NK-92 (cell line): ENCODE data around the gene TP53TG5.
"Not testable (repeated sequence)": the region's sequence is repeated elsewhere in the genome, so short reads cannot be mapped to it uniquely, and the experiment has no call there.

Source experiments
- DNase-seq: peaks from one replicate; lab custom pipeline; 2025; ENCODE audit not compliant: unreplicated experiment; lab: John Stamatoyannopoulos, UW

TP53TG5 gene

DNA sequence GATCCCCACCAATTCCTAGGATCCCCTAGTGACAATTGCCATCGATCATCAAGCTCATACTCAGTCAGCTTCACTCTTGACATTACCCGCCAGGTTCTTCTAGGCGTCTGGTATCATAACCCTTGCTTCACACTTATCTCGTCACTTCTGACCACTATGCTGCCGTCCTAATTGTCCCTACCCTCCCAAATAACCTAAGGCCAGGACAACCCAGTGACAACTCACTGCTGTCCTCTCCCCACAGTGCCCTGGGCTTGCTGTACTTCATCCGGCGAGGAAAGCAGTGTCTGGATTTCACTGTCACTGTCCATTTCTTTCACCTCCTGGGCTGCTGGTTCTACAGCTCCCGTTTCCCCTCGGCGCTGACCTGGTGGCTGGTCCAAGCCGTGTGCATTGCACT is 11.5 kb downstream of the TP53TG5 start:
- no peak for DNase-seq

DNA sequence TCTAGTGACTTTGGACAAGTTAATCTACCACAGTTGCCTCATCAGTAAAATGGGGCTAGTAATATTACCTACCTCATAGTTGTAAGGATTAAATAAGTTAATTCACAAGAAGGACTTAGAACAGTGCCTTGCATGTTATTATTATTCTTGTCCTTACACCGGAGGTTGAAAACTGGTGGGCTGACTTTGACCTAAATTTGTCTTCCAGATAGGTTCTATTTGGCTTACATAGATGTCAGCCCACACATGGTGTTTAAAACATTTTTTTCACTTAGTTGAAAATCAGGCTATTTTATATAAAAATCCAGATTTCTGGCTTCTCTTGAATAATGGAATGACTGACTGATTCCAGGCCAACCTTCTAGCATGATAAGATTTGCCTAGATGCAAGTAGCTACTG is 11.9 kb downstream of the TP53TG5 start:
- DNase-seq: no peak

DNA sequence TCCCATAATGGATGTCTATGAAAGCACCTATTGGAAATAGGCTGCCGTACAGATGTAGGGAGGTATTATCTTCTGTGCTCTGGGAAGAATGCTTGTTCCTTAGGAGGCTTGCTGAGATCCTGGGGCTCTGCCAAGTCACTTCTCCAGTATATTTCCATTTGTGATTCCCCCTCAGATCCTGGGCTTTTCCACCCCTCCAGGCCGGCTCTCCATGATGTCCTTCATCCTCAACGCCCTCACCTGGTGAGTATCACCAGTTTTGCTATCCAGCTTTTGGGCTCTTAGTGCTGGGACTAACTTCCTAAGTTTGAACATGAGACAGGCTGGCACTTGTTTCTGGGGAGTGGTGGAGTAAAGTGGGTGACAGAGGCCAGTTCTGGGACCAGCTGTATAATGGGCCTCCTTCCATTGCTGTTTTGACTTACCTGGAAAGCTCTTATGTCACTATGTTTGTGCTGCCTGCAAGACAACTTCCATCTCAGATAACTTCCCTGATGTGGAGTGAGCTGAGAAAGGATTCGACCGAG is 12.6 kb downstream of the TP53TG5 start:
- DNase-seq: no peak

DNA sequence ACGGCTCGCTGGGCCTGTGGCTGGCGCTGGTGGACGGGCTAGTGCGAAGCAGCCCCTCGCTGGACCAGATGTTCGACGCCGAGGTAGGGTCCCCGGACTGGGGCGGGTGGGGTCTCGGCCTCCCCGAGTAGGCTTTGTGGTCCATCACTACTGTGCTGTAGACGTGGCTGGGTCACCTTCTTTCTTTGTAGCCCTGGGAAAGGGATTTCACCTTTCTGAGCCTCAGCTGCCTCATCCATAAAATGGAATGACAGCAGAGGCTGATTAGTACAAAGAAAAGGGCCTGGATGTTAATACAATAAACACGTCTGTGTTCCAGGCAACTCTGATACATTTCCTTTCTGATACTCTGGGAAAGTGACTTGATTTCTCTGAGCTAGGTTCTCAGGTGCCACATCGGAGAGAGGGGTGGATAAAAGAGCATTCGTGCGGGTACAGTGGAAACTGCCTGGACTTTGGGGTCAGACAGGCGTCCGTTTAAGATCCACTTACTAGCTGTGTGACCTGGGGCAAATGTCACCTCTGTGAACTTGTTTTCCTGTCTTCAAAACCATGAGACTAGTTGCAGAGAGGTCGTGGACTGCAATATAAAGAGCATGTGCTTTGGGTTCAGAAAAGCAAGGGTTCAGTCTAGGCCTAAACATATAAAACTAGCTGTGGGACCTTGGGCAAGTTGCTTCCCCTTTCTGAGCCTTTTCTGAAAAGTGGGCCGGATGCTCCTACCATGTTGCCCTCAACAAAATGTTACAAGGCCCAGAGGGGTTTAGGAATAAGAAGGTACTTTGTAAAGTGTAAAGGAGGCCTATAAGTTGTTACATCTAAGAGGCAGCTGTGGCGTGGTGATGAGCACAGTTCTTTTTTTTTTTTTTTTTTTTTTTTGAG is 14.3 kb downstream of the TP53TG5 start:
- DNase-seq: no peak

DNA sequence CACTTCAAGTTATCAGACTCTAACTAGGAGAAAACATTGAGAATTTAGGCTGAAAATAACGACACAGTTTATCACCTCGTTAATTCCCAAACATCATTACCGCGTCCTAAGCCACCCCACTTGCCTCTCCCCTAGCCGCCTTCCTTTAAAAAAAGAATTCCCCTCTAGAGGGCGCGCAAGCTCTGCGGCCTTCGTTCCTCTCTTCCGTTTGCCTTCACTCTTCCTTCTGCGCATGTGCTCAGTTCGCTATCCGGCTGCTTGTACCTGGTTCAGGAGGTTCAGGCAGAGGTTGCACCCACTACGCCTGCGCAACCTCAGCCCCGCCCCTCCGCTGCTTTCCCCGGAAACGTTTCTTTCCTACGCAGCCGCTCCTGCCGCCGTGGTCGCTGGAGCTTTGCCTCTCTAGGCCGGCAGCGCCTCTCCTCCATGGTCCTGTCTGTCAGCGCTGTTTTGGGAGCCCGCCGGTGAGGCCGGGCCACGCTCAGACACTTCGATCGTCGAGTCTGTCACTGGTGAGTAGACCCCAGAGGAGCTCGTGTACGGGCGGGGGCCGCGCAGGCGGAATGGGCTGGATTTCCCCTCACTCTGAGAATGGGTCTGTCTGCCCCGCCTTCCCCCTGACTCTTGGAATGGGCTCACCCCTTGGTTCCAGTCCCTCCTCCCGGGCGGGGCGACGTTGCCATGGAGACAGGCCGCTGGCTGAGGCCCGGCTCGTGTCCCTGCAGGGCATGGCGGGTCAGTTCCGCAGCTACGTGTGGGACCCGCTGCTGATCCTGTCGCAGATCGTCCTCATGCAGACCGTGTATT is 15.1 kb downstream of the TP53TG5 start, which contains the start of gene SYS1:
SYS1 (plus strand) TSS at position 353 of the 807 bp plus-strand sequence; CDS start at position 729, 376 bp downstream.
- peak; percentile 94 for DNase-seq

DNA sequence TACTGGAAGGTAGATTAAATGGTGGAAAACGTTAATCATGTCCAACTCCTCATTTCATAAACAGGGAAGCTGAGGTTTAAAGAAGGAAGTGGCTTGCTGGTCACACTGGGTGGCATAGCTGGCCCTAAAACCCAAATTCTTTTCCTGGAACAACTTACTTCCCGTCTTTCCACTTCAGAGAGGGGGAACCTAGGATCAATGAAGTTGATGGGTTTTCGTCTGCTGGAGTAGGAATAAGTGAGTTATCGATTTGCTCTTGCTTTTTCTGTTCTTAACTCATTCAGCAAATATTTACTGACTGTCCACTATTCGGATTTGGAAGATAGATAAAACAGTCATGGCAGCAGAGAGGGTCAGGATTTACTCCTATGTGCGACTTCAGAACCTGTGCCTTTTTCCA is 16.3 kb downstream of the TP53TG5 start:
- DNase-seq: no peak

DNA sequence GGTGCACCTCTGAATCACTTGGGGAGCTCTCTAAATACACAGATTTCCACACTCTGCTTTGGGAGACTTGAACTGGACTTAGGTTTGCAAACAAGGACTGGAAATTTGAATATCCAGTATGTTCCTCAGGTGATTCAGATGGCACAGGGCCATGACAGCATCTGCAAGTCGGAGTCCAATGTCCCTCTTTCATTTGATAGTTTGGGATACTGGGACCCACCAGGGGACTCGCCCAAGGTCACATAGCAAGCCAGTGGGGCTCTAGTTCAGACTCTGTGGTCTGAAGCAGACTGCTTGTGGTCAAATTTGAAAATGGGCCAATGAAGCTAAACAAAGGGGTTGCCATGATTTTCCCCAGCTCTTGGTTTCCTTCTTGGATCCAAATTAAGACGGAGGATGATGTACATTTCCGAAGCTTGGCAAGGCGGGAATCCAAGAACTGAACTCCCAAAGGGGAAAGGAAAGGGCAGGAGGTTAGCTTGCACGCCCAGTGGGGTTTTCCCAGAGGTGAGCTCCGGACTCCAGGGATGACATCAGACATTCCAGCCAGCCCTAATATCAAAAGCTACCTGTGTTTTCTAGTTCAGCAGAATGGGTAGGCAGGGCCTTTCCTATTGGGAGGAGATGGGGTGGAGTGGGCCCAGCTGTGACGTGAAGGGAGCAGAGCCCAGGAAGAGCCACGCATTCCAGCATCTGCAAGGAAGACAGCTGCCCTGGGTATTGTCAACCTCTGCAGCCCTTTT is 18.5 kb downstream of the TP53TG5 start:
- DNase-seq: no peak

DNA sequence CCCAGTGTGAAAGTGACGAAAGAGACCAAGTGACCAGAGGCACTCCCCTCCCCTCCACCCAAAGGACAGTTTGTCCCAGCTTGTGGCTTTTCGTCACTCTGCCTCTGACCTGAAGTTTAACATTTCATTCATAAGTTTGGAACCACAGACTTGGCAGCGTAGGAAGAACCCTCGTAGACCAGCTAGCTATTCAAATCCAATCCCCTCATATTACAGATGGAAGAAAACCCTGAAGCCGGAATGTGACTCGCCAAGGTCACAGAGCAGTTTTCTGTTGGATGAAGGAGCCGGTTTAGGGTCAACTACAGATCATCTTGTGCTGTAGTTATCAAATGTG is 19.1 kb downstream of the TP53TG5 start:
- DNase-seq: no peak

DNA sequence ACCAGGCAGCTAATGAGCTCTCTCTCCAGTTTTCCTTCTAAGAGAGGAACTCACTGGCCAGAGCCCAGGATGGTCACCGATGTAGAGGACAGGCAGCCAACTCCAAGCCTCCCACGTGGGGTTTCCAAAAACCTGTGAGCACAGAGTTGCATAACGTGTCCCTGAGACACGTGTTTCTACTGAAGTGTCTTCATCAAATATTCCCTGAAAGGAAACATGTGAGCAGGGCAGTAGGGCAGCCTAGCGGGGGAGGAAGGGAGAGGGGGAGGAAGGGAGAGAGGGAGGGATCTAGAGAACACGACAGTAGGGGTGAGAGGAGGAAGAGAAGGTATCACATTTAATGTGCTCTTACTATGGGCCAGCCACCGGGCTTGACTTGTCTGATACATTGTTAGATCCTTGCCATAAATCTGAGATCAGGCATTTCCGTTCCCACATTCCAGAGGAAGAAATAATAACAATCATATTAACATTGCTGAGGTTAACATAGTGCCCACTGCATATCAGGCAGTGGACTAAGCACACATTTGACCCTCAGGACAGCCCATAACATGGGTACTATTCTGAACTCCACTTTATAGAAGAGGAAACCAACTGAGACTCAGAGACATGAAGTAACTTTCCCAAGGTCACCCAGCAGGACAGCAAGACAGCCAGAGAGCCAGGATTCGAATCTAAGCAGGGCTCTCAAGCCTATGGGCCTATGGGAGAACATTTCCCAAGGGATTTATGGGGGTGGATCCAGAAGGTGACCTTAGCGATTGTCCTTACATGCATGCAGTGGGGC is 19.6 kb downstream of the TP53TG5 start:
- DNase-seq: no peak

DNA sequence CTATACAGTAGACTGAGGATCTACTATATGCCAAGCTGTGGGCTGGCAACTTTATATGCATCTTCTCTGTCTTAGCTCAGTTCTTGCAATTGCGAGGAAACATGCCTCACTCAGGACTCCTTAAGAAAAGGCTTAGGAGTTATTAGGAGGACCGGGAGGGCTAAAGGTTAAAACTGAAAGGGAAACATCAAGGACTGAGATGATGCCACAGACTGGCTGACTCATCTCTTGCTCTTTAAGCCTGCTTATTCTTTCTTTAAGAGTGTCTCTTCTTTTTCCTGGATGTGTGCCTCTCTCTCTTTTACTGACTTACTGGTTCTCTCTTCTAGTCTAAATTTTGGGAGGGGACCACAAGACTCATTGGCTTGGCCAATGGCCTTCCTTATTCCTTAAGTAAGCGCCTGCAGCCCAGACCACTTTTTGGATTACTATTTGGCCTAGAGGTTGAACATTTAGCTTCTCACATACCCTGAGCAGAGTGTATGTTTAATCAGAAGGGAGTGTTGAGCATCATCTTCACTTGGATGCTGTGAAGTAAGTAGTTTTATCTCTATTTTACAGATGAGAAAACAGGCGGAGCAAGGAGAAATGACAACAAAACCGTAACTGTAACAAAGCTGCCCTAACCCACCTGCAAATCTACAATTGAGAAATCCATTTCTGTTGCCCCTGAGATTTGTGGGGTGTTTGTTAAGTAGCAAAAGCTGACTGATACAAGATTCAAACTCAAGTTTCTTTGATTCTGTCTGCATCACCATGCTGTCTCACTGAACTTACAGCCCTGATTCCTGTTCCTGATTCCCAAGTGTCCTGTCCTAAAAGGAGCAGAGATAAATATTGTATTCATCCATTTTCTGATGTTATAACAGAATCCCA is 22.7 kb downstream of the TP53TG5 start:
- DNase-seq: no peak

DNA sequence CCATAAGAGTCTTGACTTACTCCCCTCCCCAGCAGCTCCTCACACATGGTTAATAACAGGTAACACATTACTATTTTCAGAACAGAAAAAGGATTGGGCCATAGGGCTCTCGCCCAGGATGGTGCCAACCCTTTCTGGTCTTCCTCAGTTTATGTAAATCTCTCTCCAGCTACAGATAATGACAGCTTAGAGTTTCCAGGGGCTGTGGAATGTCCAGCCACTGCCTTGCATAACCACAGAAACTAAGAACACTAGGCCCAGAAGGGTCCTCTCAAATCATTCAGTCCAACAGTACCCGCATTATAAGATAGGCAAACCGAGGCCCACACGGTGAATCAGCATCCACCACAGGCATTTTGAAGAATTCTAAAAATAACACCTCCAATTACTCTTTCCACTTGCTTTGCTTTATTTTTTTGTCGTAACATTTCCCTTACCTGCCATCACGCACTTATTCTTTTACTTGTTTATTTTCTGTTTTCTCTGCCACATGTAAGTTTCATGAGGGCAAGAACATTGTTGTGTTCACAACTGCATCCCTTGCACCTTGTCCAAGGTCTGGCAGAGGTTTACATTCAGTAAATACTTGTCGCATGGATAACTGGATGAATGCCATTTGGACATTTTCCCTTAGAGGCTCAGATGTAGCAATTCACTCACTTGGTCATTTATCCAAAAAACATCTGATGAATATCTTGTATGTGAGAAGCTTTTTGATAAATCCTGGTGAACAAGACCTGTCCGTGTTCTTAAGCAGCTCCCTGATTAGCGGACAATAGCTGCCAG is 23.5 kb downstream of the TP53TG5 start:
- no peak for DNase-seq

DNA sequence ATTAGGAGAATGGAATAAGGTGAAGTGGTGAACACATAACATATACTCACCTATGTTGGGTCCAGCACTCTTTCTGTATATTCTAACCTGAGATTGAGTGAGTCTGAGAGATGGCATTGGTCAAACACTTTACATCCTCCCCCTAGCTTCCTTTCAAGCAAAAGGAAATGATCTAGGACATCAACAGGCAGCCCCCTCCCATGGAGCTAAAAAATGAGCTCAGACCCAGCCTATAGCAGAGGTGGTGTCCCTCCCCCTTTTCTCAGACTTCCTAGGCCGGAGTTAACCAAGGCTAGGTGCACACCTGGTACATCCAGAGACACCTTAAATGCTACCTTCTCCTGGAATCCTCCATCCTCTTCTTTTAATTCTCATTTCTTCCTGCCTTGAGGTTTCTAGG is 24.4 kb downstream of the TP53TG5 start:
- no peak for DNase-seq

DNA sequence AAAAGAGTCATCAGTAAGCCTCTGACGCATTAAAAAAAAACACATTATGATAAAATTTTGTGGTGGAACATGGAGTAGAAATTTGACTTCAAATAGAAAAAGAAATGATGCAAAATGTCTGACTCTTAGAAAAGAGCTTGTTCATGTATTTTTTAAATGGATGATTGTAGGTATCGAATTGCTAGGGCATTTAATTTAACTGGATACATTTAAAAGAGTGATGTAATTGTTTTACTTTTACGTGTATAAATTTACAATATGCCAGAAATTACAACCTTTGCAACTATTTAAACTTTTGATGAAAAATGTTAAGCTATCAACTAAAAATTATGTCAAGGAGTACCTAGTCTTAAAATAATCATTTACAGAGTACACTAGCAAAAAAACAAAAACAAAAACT is 25.4 kb downstream of the TP53TG5 start:
- no peak for DNase-seq

DNA sequence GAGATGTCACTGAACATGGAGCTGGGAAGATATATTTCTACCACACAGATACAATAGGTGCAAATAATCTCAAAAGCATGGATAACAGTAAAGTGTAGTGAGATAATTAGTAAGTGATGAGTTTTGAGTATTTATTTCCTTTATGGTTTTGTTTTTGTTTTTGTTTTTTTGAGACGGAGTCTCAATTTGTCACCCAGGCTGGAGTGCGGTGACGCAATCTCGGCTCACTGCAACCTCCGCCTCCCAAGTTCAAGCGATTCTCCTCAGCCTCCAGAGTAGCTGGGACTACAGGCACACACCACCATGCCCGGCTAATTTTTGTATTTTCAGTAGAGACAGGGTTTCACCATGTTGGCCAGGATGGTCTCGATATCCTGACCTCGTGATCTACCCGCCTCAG is 27.3 kb downstream of the TP53TG5 start:
- not testable (repeated sequence) for DNase-seq

DNA sequence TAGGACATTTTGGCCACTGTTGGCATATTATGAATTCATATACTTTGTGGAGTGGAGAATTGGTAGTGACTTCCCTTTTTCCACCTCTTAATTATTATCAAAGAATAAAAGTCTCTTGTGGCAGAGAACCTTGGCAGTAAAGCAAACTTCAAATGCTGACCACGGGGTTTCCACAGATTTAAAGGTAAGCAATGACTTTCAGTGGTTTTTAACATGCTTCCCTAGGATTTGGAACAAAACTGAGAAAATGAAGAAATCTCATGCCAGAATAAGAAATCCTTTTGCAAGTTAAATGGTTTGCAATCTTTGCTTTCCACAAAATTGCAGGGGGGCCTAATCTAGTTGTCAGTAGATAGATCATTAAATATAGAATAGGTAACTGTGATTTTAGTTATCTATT is 27.9 kb downstream of the TP53TG5 start:
- DNase-seq: no peak

DNA sequence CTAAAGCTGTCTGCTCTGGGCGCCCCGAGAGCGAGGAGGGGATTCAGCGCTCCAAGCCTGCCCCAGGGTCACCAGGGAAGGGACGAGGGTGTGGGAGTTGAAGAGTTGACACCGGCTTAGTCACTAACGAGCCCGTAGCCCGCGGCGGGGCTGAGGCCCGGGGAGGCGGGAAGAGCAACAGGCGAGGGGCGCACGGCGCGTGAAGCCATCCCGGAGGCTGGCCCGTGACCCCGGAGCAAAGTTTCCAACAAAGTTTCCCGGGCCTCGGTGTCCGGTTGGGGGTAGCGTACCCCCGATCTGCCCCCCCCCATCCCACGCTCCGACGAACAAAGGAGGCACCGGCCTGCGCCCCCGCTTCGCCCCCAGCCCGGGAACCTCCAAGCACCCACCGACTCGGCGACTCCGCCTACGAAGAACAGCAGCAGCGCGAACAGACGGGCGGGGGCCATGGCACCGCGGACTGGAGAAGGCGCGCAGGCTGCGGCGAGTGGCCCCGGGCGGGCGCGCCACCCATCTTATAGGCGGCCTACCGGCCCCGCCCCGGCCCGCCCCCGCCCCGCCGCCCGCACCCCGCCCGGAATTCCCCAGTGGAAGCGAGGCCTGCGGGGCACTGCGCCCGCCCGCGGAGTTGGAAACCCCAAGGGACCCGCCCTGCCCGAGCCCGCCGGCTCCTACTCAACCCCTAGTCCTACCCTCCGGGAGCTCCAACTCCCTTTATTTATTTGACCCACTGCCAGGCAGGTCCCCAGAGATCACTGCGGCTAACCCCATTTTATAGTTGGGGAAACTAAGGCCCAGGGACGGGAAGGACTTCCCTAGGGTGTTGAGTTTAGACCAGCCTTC is 30.0 kb downstream of the TP53TG5 start, which contains the start of gene SDC4:
SDC4 (minus strand) TSS at position 489 of the 843 bp plus-strand sequence; CDS start at position 449, 40 bp downstream.
- no peak for DNase-seq

DNA sequence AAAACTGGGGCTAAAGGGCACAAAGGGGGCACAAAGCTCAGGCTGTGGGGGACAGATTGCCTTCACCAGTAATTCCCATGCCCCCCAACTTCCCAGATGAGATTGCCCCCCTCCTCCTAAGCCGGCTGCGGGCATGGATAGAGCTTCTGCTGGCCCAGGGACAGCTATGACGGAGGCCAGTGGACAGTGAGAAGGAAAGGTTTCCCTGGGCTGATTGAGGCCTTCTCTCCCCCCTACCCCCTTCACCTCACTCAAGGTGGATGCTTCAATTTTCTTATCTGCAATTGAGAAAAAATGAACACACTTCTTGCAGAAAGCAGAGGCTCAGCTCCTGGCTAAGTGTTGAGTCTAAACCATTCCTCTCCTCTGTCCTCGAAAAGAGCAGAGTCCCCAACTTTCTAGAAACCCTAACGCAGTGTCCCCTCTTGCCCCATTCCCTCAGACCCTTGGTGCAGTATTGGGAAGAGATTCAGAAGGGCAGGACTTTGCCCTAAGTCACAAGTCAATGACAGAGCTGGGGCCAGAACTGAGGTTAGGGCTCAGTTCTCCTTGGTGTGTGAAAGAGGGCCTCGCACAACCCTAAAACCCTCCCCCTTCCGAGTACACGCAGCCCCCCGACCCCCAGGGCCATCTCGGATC is 30.7 kb downstream of the TP53TG5 start:
- no peak for DNase-seq
